ENCODE data around the gene KIF26A.

DNA sequence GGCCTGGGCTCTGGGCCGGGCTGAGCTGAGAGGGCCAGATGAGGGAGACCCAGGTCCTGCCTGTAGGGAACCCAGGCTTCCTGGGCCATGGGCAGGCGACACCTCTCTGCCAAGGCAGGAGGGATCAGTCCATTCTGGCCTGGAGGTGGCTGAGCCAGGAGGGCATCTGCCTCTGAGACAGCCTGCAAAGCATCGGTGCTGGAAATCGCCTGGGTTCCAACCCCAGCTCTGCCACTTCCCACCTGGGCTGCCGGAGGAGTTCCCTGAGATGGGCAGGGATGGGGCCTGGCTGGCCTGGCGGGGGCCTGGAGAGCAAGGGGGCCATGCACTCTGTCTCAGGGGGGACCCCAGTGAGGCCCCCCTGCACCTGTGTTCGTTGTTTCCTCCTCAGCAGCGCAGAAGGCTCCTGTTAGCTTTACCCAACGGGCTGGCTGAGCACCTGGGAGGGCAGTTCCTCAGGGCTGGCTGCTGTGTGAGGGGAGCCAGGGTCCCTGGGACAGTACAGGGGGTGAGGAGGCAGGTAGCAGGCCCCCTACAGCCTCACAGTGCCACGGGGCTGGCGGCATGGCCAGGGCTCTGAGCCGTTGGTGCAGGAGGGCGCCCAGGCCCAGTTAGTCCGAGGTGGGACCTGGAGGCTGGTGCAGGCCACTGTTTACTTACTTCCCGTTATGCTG is 50.5 kb downstream of the KIF26A start:
- no peak for TF ChIP-seq BHLHE40 (IDR thresholded peaks at IDR 0.05; ENCODE audit: borderline replicate concordance)
- TF ChIP-seq, protein P1, sequence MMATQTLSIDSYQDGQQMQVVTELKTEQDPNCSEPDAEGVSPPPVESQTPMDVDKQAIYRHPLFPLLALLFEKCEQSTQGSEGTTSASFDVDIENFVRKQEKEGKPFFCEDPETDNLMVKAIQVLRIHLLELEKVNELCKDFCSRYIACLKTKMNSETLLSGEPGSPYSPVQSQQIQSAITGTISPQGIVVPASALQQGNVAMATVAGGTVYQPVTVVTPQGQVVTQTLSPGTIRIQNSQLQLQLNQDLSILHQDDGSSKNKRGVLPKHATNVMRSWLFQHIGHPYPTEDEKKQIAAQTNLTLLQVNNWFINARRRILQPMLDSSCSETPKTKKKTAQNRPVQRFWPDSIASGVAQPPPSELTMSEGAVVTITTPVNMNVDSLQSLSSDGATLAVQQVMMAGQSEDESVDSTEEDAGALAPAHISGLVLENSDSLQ (IDR thresholded peaks at IDR 0.05): no peak

All from HEK293T (cell line).